ENCODE measurements around the gene EVI2B.

DNA sequence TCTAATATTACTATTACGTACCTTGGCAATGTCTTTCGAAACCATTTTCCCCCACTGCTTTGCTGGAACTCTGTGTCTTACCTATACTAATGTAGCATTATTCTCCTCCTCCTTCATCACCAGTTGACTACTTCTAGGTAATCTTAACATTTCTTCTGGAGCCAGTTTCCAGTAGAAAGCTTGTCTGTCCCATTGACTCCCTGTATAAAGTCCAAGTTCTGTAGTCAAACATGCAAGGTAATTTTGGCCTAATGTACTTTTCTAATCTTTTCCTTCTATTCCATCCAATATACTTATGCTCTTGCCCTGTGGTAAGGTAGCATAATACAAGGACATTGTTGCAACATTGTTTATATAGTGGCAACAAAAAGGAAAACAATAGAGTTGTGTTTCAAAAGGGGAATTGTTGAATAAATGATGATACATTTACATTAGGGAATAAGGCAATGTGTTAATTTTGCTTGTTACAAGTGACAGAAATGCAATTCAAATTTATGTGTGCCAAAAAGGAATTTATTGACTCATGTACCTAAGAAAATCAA lies 44.7 kb downstream of the EVI2B start:
- TF ChIP-seq, protein P1, sequence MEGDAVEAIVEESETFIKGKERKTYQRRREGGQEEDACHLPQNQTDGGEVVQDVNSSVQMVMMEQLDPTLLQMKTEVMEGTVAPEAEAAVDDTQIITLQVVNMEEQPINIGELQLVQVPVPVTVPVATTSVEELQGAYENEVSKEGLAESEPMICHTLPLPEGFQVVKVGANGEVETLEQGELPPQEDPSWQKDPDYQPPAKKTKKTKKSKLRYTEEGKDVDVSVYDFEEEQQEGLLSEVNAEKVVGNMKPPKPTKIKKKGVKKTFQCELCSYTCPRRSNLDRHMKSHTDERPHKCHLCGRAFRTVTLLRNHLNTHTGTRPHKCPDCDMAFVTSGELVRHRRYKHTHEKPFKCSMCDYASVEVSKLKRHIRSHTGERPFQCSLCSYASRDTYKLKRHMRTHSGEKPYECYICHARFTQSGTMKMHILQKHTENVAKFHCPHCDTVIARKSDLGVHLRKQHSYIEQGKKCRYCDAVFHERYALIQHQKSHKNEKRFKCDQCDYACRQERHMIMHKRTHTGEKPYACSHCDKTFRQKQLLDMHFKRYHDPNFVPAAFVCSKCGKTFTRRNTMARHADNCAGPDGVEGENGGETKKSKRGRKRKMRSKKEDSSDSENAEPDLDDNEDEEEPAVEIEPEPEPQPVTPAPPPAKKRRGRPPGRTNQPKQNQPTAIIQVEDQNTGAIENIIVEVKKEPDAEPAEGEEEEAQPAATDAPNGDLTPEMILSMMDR (conservative IDR thresholded peaks at IDR 0.05) = no peak
- no peak for TF ChIP-seq EZH2 (IDR thresholded peaks at IDR 0.05; ENCODE audit: low read depth)

All from PC-9 (cell line).